Activated CD8-positive, alpha-beta memory T cell treated with anti-CD3 and anti-CD28 coated beads, Interleukin-2, amount 10 ng/mL, durations not matched to agents 7 days and 5 days (primary cell): ENCODE measurements around the gene MAD1L1. TPM values are rescaled to one million over a fixed set of nuclear protein-coding genes. Genes with fewer than 3 reads are reported as not detected.
A peak's percentile ranks its signal among the peaks of the same experiment; 100 is the strongest.

Source experiments
- ATAC-seq: fragments of 150-1000 bp; cut with Tn5 transposase; one replicate; pipeline ENCODE4 v1.10.0; 2021; ENCODE audit warnings: moderate library complexity
- CTCF ChIA-PET: fragments of 350-600 bp; sonication (Branson Sonifier 250); formaldehyde crosslinking; loops from one replicate; lab custom pipeline; 2021; ENCODE audit warnings: antibody characterized with exemption; lab: Charles Lee
- DNase-seq: peaks from one replicate; pipeline ENCODE4 v3.0.0-alpha.2; 2020
- H3K27ac Mint-ChIP-seq: one replicate; pipeline ENCODE4 v1.8.0; 2021; ENCODE audit warnings: mild to moderate bottlenecking, mixed read lengths
- H3K27me3 Mint-ChIP-seq: one replicate; pipeline ENCODE4 v1.8.0; 2021; ENCODE audit warnings: mixed read lengths
- H3K36me3 Mint-ChIP-seq: one replicate; pipeline ENCODE4 v1.8.0; 2021; ENCODE audit warnings: mild to moderate bottlenecking, mixed read lengths
- H3K4me1 Mint-ChIP-seq: one replicate; pipeline ENCODE4 v1.8.0; 2021; ENCODE audit warnings: mixed read lengths
- H3K4me3 Mint-ChIP-seq: one replicate; pipeline ENCODE4 v1.8.0; 2021; ENCODE audit warnings: mild to moderate bottlenecking, moderate library complexity, mixed read lengths
- H3K9me3 Mint-ChIP-seq: one replicate; pipeline ENCODE4 v1.8.0; 2022; ENCODE audit warnings: low read depth, mixed read lengths
- total RNA-seq, 2 experiments: library from RNA; stranded (reverse); gene quantifications; one replicate each; pipeline ENCODE4 v1.2.3, GENCODE V29; 2021

MAD1L1 gene
- total RNA-seq, 2 experiments from 2014 or later, result 60.0 to 97.7 TPM

GRCh38 chr7:2046581-2047565 is 185.9 kb downstream of the MAD1L1 start:
- peaks cover 9% of the 10 kb centered on the region for H3K4me1 Mint-ChIP-seq
- H3K4me3 Mint-ChIP-seq, result no peak overlapping the region
- ATAC-seq, result no peak
- no peaks in the 10 kb centered on the region for H3K27me3 Mint-ChIP-seq
- no peak for DNase-seq
- CTCF ChIA-PET, result no interaction called here
- no peak overlapping the region for H3K27ac Mint-ChIP-seq
- peaks cover 1% of the 10 kb centered on the region for H3K36me3 Mint-ChIP-seq
- no peaks in the 10 kb centered on the region for H3K9me3 Mint-ChIP-seq

DNA sequence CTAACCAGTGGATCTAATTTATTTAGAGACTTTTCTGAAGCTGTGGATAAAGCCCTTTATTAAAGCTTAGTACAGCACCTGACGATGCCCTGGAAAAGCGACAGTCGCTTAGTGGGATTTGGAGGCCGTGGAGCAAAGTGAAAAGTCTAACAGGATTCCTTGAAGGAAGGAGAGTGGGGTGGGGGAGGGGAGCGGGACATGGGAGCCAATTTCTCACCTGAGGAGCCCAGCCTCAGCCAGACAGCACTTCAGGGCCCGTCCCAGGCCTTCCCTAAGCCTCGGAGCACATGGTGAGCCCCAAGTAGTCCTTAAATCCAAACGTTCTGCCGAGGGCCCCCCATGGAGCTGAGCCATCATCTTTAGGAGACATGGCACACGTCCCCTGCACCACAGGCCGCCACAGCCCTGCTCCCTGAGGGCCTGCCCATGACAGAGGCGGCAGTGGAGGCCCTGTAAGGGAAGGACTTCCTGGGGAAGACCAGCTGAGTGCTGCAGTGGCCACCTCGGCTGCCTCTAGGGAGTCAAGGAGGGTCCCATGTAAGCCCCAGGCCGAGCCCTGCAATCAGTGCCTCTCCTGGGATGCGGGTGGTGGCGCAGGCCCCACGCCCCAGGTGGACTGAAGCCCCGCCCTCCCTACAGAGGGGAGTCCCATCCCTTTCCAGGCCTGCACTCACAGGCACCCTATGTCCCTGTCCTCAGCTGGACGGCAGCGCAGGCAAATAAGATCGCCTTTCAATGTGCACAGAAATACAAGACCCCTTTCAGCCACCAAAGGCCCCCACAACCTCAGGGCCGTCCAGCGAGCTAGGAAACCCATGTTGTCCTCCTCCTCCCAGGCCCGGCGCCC is 187.0 kb downstream of the MAD1L1 start:
- Mint-ChIP-seq H3K36me3 (peaks cover 1% of the 10 kb centered on the region), H3K9me3 (no peaks in the 10 kb centered on the region), H3K27me3 (no peaks in the 10 kb centered on the region), H3K4me1 (peaks cover 12% of the 10 kb centered on the region), H3K4me3 (no peak overlapping the region), H3K27ac (no peak overlapping the region)
- DNase-seq (no peak), ATAC-seq (no peak)
- CTCF ChIA-PET, result no interaction called here

- H3K4me1 Mint-ChIP-seq, result peaks cover 13% of the 10 kb centered on the region
- H3K27me3 Mint-ChIP-seq, result peaks cover 5% of the 10 kb centered on the region
- H3K36me3 Mint-ChIP-seq, result peaks cover 1% of the 10 kb centered on the region
- ATAC-seq (no peak), DNase-seq (no peak)
- CTCF ChIA-PET, result no interaction called here
- H3K27ac Mint-ChIP-seq, result no peak overlapping the region
- H3K4me3 Mint-ChIP-seq, result no peak overlapping the region
- no peaks in the 10 kb centered on the region for H3K9me3 Mint-ChIP-seq
Observed at GRCh38 chr7:2044883-2045471, 187.8 kb downstream of the MAD1L1 start.

DNA sequence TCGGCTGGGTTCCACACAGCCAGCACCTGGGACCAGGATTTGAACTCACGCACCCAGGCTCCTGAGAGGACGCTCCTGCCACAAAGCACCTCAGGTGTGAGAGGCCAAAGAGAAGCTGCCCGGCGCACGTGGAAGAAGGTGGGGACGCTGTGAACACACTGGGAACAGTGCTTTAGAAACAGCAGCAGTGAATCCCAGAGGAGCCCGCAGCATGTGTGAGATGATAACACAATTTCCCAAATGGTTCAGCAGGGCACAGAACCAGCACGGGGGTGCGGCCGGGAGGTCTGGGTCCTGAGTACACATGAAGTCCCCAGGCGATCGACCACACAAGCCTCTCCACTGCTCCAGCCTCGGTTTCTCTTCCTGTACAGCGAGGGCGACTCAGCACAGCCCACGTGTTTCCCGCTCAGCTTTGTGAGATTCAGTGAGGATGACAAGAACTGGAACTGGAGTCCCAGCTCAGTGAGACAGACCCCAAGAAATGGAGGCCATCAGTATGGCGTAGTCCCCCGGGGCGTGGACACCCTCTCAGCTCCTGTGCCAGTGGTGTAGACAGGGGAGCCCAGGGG is 188.3 kb downstream of the MAD1L1 start:
- peaks cover 4% of the 10 kb centered on the region for H3K36me3 Mint-ChIP-seq
- no peak overlapping the region for H3K4me3 Mint-ChIP-seq
- no peak overlapping the region for H3K27ac Mint-ChIP-seq
- peaks cover 8% of the 10 kb centered on the region for H3K27me3 Mint-ChIP-seq
- peaks cover 13% of the 10 kb centered on the region for H3K4me1 Mint-ChIP-seq
- H3K9me3 Mint-ChIP-seq, result no peaks in the 10 kb centered on the region
- ATAC-seq, result no peak
- no peak for DNase-seq
- CTCF ChIA-PET, result no interaction called here

DNA sequence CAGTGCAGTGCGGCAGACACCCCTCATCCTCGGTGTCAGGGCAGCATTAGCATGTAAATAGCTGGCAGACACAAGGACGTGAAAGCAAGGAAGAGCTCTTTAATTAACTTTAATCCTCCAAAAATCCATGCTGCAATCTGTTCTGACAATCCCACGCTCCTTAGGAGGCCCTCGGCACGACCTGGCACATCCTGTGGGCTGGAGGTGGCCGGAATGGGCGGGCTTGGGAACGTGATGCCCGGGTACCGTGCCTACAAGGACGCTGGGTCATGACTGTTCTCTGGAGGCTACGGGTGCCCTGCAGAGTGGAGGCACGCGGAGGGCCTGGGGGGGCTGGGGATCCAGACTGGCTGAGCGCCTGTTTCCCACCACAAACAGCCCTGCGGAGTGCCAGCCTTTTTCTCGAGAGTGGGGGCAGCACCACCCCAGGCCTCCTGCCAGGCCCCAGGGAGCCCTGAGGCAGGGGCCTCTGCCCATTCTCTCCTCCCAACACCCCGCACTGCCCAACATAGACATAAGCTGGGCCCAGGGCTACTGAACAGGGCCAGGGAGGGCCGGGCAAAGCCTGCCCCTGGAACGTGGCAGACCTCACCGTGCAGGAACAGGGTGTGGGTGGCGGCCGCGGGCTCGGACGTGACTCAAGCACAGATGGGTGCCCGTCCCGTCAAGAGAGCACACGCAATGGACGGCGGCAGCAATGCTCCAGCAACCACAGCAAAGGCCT is 189.3 kb downstream of the MAD1L1 start:
- peaks cover 22% of the 10 kb centered on the region for H3K4me1 Mint-ChIP-seq
- CTCF ChIA-PET, result no interaction called here
- no peak overlapping the region for H3K27ac Mint-ChIP-seq
- peaks cover 5% of the 10 kb centered on the region for H3K36me3 Mint-ChIP-seq
- H3K27me3 Mint-ChIP-seq, result peaks cover 15% of the 10 kb centered on the region
- ATAC-seq (no peak), DNase-seq (no peak)
- H3K9me3 Mint-ChIP-seq, result no peaks in the 10 kb centered on the region
- H3K4me3 Mint-ChIP-seq, result no peak overlapping the region

DNA sequence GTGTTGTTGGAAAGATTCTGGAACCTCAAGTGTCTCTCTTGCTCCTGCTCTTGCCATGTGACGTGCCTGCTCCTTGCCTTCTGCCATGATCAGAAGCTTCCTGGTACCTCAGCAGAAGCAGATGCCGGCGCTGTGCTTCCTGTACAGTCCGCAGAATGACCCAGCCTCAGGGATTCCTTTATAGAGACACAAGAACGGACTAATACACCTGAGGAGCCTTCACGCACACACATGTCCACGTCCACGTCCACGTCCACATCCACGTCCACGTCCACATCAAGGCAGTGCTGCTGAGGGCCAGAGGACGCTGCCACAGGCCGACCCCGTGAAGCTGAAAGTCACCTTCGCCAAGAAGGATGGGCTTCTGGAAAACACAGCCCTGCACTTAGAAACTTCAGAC is 190.1 kb downstream of the MAD1L1 start:
- peaks cover 5% of the 10 kb centered on the region for H3K36me3 Mint-ChIP-seq
- H3K4me1 Mint-ChIP-seq, result peaks cover 30% of the 10 kb centered on the region
- no peak overlapping the region for H3K27ac Mint-ChIP-seq
- ATAC-seq, result no peak
- H3K27me3 Mint-ChIP-seq, result peaks cover 19% of the 10 kb centered on the region
- no peak for DNase-seq
- H3K9me3 Mint-ChIP-seq, result no peaks in the 10 kb centered on the region
- H3K4me3 Mint-ChIP-seq, result no peak overlapping the region
- CTCF ChIA-PET, result no interaction called here

DNA sequence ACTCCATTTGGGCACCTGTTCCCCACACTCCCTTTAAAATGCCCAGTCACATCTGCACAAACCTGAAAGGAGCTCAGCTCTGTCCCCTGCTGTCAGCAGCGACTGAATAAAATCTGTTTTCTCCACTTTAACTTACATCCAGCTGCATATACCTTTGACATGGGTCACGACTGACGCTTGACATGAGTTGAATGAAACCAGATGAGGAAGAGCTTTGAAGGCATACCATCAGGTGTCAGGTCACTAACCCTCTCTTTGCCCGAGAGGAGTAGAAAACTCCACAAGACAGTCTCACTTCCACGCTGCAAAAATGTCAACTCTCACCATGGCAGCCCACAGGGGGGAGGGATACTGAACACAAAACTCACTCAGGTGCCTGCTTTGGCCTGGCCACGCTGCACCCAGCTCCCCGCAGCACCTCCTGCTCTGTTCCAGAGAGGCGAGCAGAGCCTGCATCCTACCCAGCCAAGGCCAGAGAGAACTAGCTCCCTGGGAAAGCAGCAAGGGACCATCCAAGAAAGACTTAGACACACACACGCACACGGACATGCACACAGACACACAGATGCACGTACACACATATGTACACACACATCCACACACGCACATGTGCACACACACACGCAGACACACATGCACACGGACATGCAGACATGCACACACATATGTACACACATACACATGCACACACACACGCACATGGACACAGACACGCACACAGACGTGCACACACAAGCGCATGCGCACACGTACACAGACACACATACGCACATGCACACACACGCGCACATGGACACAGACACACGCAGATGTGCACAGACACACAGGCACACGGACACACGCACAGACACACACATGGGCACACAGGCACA is 191.0 kb downstream of the MAD1L1 start:
- Mint-ChIP-seq H3K27me3 (peaks cover 19% of the 10 kb centered on the region), H3K27ac (no peak overlapping the region), H3K9me3 (no peaks in the 10 kb centered on the region), H3K36me3 (peaks cover 5% of the 10 kb centered on the region), H3K4me1 (peaks cover 39% of the 10 kb centered on the region), H3K4me3 (no peak overlapping the region)
- DNase-seq (no peak), ATAC-seq (no peak)
- CTCF ChIA-PET, result interaction anchor here (1.2 kb wide), 1 partner anchor 306 kb away, joined by 3 read pairs; no protein-coding TSS in a partner anchor

- ATAC-seq (no peak), DNase-seq (no peak)
- H3K27me3 Mint-ChIP-seq, result peaks cover 19% of the 10 kb centered on the region
- no peaks in the 10 kb centered on the region for H3K9me3 Mint-ChIP-seq
- peaks cover 5% of the 10 kb centered on the region for H3K36me3 Mint-ChIP-seq
- H3K4me3 Mint-ChIP-seq, result no peak overlapping the region
- CTCF ChIA-PET, result interaction anchor here (1.2 kb wide), 1 partner anchor 307 kb away, joined by 3 read pairs; no protein-coding TSS in a partner anchor
- H3K4me1 Mint-ChIP-seq, result peaks cover 40% of the 10 kb centered on the region
- no peak overlapping the region for H3K27ac Mint-ChIP-seq
Observed at GRCh38 chr7:2040893-2041270, 191.9 kb downstream of the MAD1L1 start.

DNA sequence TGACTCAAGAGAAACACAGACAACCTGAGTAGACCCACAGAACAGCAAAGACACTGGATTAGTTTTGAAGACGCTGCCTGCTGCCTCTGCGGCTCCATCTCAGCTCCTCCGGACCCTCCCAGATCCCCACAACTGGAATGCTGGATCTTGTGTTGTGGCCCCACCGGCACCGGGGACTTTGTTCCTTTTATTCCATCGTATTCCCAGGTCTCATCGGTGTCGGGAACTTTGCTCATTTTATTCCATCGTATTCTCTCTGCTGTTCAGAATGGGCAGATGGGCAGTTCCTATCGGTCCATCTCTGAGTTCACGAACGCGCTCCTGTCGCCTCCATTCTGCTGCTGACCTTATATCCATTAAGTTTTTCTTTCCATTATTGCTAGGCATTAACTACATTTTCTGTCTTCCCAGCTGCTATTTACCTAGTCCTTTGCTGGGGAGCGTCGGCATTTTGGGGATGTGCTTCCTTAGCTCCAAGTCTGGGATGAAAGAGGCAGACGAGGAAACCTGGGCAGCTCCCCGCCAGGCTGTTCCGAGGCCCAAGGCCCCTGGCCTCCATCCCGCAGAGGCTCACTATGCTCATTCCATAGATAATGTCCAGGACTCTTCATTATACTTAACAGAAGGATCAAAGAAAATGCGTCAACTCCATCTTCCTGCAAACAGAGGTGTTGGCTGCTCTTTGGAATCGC is 192.4 kb downstream of the MAD1L1 start:
- ATAC-seq, result no peak
- Mint-ChIP-seq H3K9me3 (no peaks in the 10 kb centered on the region), H3K36me3 (peaks cover 5% of the 10 kb centered on the region), H3K4me1 (peaks cover 40% of the 10 kb centered on the region), H3K27ac (no peak overlapping the region), H3K27me3 (peaks cover 19% of the 10 kb centered on the region), H3K4me3 (no peak overlapping the region)
- CTCF ChIA-PET, result interaction anchor here (0.5 to 1.2 kb wide), 2 partner anchors 307 to 1330 kb away, joined by 3 read pairs; no protein-coding TSS in a partner anchor
- DNase-seq, result no peak

DNA sequence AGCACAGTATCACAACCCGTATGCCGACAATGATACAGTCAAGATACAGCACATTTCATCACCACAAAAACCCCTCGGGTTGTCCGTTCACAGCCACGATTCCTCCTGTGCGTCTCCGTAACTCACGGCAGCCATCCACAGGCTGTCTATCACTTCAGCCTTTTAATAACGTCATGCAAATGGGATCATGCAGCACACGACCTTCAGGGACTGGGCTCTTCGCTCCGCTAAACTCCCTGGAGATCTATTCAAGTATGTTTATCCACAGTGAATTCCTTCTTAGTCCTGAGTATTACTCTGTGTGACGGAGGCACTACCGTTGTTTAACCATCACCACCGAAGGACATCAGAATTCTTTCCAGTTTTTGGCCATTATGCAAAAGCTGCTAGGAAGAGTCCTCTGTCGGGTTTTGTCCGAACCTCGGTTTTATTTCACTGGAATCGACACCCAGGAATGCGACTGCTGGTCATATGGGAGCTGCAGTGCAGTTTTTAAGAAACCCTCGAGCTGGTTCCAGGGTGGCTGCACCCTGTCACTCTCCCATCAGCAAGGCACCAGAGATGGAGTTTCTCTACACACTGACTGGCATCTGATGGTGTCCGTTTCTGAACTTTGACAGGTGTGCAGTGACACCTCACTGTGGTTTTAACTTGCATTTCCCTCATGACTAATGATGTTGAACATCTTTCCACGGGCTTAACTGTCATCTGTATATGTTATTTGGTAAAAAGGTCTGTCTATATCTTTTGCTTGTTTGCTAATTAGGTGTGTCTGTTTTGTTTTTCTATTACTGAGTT is 193.6 kb downstream of the MAD1L1 start:
- ATAC-seq (no peak), DNase-seq (no peak)
- CTCF ChIA-PET, result interaction anchor here (1.1 kb wide), 1 partner anchor 81 kb away, joined by 3 read pairs; no protein-coding TSS in a partner anchor
- H3K4me3 Mint-ChIP-seq, result peak overlapping the region; percentile 19
- no peak overlapping the region for H3K27ac Mint-ChIP-seq
- no peaks in the 10 kb centered on the region for H3K9me3 Mint-ChIP-seq
- H3K27me3 Mint-ChIP-seq, result peaks cover 19% of the 10 kb centered on the region
- H3K36me3 Mint-ChIP-seq, result peaks cover 5% of the 10 kb centered on the region
- H3K4me1 Mint-ChIP-seq, result peaks cover 40% of the 10 kb centered on the region
